HEK293T (cell line): ENCODE data around the gene MYL10.

Experiments
- CTCF ChIA-PET: fragments of 350-600 bp; formaldehyde crosslinking; extraction: SDS; loops from one replicate; lab custom pipeline; 2021; ENCODE audit warnings: antibody characterized with exemption, inconsistent platforms; lab: Yijun Ruan, JAX
- POLR2A ChIA-PET: fragments of 350-600 bp; formaldehyde crosslinking; extraction: SDS; loops from one replicate; lab custom pipeline; 2020; ENCODE audit warnings: antibody characterized with exemption, inconsistent platforms; lab: Yijun Ruan, JAX
- DNase-seq: peaks from one replicate; pipeline ENCODE4 v3.0.0; 2012; ENCODE audit warnings: mixed read lengths; ENCODE audit errors: extremely low spot score
- ARNT ChIP-seq: fragments of 450-650 bp; IDR thresholded peaks from 2 replicates; pipeline ENCODE4 v1.6.1; 2017; ENCODE audit warnings: mild to moderate bottlenecking
- BHLHE40 ChIP-seq: fragments of 450-650 bp; IDR thresholded peaks from 2 replicates; pipeline ENCODE4 v1.6.1; 2016; ENCODE audit warnings: mild to moderate bottlenecking, moderate library complexity, borderline replicate concordance
- CTBP1 ChIP-seq: fragments of 450-650 bp; IDR thresholded peaks from 2 replicates; pipeline ENCODE4 v1.6.1; 2016; ENCODE audit warnings: borderline replicate concordance
- ELF4 ChIP-seq: fragments of 450-650 bp; IDR thresholded peaks from 2 replicates; pipeline ENCODE4 v1.6.1; 2017; ENCODE audit warnings: antibody characterized with exemption
- FOXA1 ChIP-seq: fragments of 450-650 bp; IDR thresholded peaks from 2 replicates; pipeline ENCODE4 v1.6.1; 2016; ENCODE audit warnings: mild to moderate bottlenecking
- FOXK2 ChIP-seq: fragments of 450-650 bp; IDR thresholded peaks from 2 replicates; pipeline ENCODE4 v1.6.1; 2016; ENCODE audit warnings: mild to moderate bottlenecking
- FOXM1 ChIP-seq: fragments of 450-650 bp; IDR thresholded peaks from 2 replicates; pipeline ENCODE4 v1.6.1; 2017; ENCODE audit warnings: mild to moderate bottlenecking, borderline replicate concordance
- HDGF ChIP-seq: fragments of 450-650 bp; IDR thresholded peaks from 2 replicates; pipeline ENCODE4 v1.6.1; 2017; ENCODE audit warnings: antibody characterized with exemption, borderline replicate concordance
- L3MBTL2 ChIP-seq: fragments of 450-650 bp; conservative IDR thresholded peaks from 2 replicates; pipeline ENCODE4 v1.6.1; 2016; ENCODE audit warnings: mild to moderate bottlenecking
- LEF1 ChIP-seq: fragments of 450-650 bp; IDR thresholded peaks from 2 replicates; pipeline ENCODE4 v1.6.1; 2017; ENCODE audit warnings: mild to moderate bottlenecking, borderline replicate concordance
- NFRKB ChIP-seq: fragments of 450-650 bp; IDR thresholded peaks from 2 replicates; pipeline ENCODE4 v1.6.1; 2016; ENCODE audit warnings: mild to moderate bottlenecking, moderate library complexity
- SP1 ChIP-seq: fragments of 450-650 bp; IDR thresholded peaks from 2 replicates; pipeline ENCODE4 v1.6.1; 2017
- SUZ12 ChIP-seq: fragments of 450-650 bp; IDR thresholded peaks from 2 replicates; pipeline ENCODE4 v1.6.1; 2016; ENCODE audit warnings: mild to moderate bottlenecking
- TARDBP ChIP-seq: fragments of 450-650 bp; IDR thresholded peaks from 2 replicates; pipeline ENCODE4 v1.6.1; 2016
- ZNF384 ChIP-seq: fragments of 450-650 bp; IDR thresholded peaks from 2 replicates; pipeline ENCODE4 v1.6.1; 2016
- TF ChIP-seq, protein P1 (sequence below): fragments of 450-650 bp; IDR thresholded peaks from 2 replicates; pipeline ENCODE4 v1.6.1; 2016

MYL10 gene

GRCh38 chr7:101667399-101667798 is 38.3 kb upstream of the MYL10 start:
- TF ChIP-seq FOXM1 = no peak
- TF ChIP-seq L3MBTL2 = no peak
- no peak for TF ChIP-seq ZNF384
- no peak for TF ChIP-seq NFRKB
- TF ChIP-seq BHLHE40 = no peak
- no peak for TF ChIP-seq ARNT
- TF ChIP-seq SUZ12 = no peak
- no peak for TF ChIP-seq LEF1
- ChIA-PET CTCF (interaction anchor here (1.0 kb wide), 2 partner anchors 14 to 569 kb away, joined by 4 to 5 read pairs; no protein-coding TSS in a partner anchor), POLR2A (no interaction called here)

GRCh38 chr7:101666741-101667140 is 37.6 kb upstream of the MYL10 start:
- ChIA-PET POLR2A (no interaction called here), CTCF (interaction anchor here (0.6 to 1.0 kb wide), 2 partner anchors 271 to 570 kb away, joined by 4 to 7 read pairs; no protein-coding TSS in a partner anchor)
- TF ChIP-seq BHLHE40 = no peak
- TF ChIP-seq TARDBP = no peak
- no peak for TF ChIP-seq FOXA1
- no peak for TF ChIP-seq FOXK2
- no peak for TF ChIP-seq CTBP1
- TF ChIP-seq, protein P1, sequence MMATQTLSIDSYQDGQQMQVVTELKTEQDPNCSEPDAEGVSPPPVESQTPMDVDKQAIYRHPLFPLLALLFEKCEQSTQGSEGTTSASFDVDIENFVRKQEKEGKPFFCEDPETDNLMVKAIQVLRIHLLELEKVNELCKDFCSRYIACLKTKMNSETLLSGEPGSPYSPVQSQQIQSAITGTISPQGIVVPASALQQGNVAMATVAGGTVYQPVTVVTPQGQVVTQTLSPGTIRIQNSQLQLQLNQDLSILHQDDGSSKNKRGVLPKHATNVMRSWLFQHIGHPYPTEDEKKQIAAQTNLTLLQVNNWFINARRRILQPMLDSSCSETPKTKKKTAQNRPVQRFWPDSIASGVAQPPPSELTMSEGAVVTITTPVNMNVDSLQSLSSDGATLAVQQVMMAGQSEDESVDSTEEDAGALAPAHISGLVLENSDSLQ = no peak
- no peak for TF ChIP-seq LEF1
- TF ChIP-seq ZNF384 = no peak
- TF ChIP-seq FOXM1 = no peak
- TF ChIP-seq HDGF = no peak
- TF ChIP-seq NFRKB = no peak
- TF ChIP-seq ARNT = no peak
- no peak for TF ChIP-seq ELF4
- no peak for TF ChIP-seq L3MBTL2
- no peak for TF ChIP-seq SP1
- TF ChIP-seq SUZ12 = no peak
- no peak for DNase-seq

More at GRCh38 chr7:101667399-101667798, 38.3 kb upstream of the MYL10 start:
- DNase-seq = no peak

DNA sequence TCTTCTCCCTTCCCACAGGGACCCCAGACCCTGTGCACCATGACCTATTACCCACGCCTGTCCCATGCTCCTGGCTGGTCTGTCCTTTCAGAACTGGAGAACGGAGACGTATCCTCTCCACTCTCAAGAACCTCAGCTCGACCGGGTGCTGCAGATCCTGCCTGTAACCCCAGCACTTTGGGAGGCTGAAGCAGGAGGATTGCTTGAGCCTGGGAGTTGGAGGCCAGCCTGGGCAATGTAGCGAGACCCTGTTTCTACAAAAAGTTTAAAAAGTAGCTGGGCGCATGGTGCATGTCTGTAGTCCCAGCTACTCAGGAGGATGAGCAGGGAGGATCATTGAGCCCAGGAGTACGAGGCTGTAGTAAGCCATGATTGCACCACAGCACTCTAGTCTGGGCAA is 37.2 kb upstream of the MYL10 start:
- POLR2A ChIA-PET = no interaction called here
- TF ChIP-seq TARDBP (no peak), FOXA1 (no peak), CTBP1 (no peak), ARNT (no peak), HDGF (no peak), ELF4 (no peak), BHLHE40 (no peak), FOXK2 (no peak), SUZ12 (no peak), LEF1 (no peak), SP1 (no peak), NFRKB (no peak), FOXM1 (no peak), ZNF384 (no peak)
- TF ChIP-seq, protein P1 = no peak
- no peak for DNase-seq
- CTCF ChIA-PET = interaction anchor here (0.6 kb wide), 1 partner anchor 271 kb away, joined by 7 read pairs; no protein-coding TSS in a partner anchor

- DNase-seq = no peak
- TF ChIP-seq TARDBP (no peak), L3MBTL2 (no peak), SP1 (no peak), CTBP1 (no peak), NFRKB (no peak), ELF4 (no peak), FOXA1 (no peak), ARNT (no peak), ZNF384 (no peak)
- CTCF ChIA-PET = no interaction called here
- POLR2A ChIA-PET = no interaction called here
Observed at GRCh38 chr7:101664893-101665471, 35.9 kb upstream of the MYL10 start.

- no peak for TF ChIP-seq ELF4
- TF ChIP-seq LEF1 = no peak
- no peak for TF ChIP-seq FOXM1
- TF ChIP-seq L3MBTL2 = no peak
- TF ChIP-seq, protein P1 = no peak
- TF ChIP-seq HDGF = no peak
- no peak for TF ChIP-seq ARNT
- no peak for TF ChIP-seq FOXA1
- TF ChIP-seq TARDBP = no peak
- no peak for TF ChIP-seq NFRKB
- TF ChIP-seq BHLHE40 = no peak
- no peak for TF ChIP-seq CTBP1
- TF ChIP-seq SP1 = no peak
- TF ChIP-seq SUZ12 = no peak
- no peak for TF ChIP-seq ZNF384
- no peak for TF ChIP-seq FOXK2
- ChIA-PET POLR2A (no interaction called here), CTCF (no interaction called here)
- DNase-seq = no peak
Observed at GRCh38 chr7:101664436-101664835, 35.3 kb upstream of the MYL10 start.

GRCh38 chr7:101663747-101664146 is 34.7 kb upstream of the MYL10 start:
- ChIA-PET POLR2A (no interaction called here), CTCF (no interaction called here)
- TF ChIP-seq FOXM1 (no peak), SUZ12 (no peak), FOXA1 (no peak), CTBP1 (no peak), L3MBTL2 (no peak), NFRKB (no peak), SP1 (no peak), FOXK2 (no peak), ZNF384 (no peak), LEF1 (no peak)
- DNase-seq = no peak
